Nephron (organoid): ENCODE results near the gene E2F6.

Source experiments
- H3K27ac Mint-ChIP-seq, 3 experiments: 2 replicates each; pipeline ENCODE4 v1.8.0; 2020; ENCODE audit warnings: mixed read lengths in 3 of 3, mild to moderate bottlenecking in 2 of 3, moderate library complexity in 1 of 3
- H3K27me3 Mint-ChIP-seq: 2 replicates; pipeline ENCODE4 v1.8.0; 2021; ENCODE audit warnings: low read depth, mild to moderate bottlenecking, moderate library complexity, mixed read lengths
- H3K36me3 Mint-ChIP-seq: 2 replicates; pipeline ENCODE4 v1.8.0; 2020; ENCODE audit warnings: low read depth, mixed read lengths
- H3K4me1 Mint-ChIP-seq: 2 replicates; pipeline ENCODE4 v1.8.0; 2020; ENCODE audit warnings: mixed read lengths
- H3K4me3 Mint-ChIP-seq, 3 experiments: 2 replicates each; pipeline ENCODE4 v1.8.0; 2020; ENCODE audit warnings: mild to moderate bottlenecking in 3 of 3, mixed read lengths in 3 of 3, moderate library complexity in 2 of 3
- H3K9me3 Mint-ChIP-seq: 2 replicates; pipeline ENCODE4 v1.8.0; 2020; ENCODE audit warnings: mixed read lengths
- TF ChIP-seq, protein P1 (sequence below), 3 experiments: fragments of 200-600 bp; sonication (generic); IDR thresholded peaks; one replicate each; pipeline ENCODE4 v1.5.0; 2021; ENCODE audit warnings: antibody characterized with exemption in 3 of 3; ENCODE audit not compliant: unreplicated experiment in 3 of 3

Gene E2F6

DNA sequence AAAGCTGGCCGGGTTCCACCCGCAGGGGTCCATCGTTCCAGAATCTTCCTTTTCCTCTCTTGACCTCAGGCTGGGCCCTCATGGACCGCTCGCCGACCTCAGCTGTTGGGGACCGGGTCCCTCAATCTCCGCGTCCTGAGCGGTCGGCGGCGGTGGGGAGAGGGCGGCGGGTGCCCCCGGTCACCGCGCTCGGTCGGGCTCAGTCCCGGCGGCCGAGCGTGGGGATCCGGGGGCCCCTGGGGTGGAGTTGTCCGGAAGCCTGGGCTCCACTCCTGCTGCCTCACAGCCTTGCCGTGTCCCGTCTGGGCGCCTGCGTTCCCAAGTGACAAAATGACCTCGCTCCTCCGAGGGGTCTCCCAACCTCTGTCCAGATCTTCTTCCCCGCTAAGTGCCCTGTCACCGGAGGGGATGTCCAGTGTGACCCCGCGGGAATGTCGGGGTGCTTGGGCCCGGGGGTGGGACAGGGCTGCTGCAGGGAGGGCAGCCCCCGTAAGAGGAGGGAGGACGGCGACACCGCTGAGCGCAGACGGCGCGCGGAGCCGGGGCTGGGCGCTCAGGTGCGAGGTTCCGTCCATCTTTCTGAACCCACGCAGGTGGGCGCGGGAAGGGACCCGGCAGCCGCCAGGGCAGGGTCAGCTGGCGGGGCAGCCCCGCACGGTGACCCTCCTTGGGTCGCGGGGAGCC lies 16.0 kb upstream of the E2F6 start:
- Mint-ChIP-seq H3K4me1 (peaks cover 38% of the 10 kb centered on the region), H3K27ac (peak overlapping the region in 2 of 3 experiments; percentile 81 to 92), H3K9me3 (no peaks in the 10 kb centered on the region), H3K36me3 (peaks cover 4% of the 10 kb centered on the region), H3K27me3 (peaks cover 12% of the 10 kb centered on the region), H3K4me3 (peak overlapping the region; percentile 72 to 88 (median 86))
- TF ChIP-seq, protein P1, sequence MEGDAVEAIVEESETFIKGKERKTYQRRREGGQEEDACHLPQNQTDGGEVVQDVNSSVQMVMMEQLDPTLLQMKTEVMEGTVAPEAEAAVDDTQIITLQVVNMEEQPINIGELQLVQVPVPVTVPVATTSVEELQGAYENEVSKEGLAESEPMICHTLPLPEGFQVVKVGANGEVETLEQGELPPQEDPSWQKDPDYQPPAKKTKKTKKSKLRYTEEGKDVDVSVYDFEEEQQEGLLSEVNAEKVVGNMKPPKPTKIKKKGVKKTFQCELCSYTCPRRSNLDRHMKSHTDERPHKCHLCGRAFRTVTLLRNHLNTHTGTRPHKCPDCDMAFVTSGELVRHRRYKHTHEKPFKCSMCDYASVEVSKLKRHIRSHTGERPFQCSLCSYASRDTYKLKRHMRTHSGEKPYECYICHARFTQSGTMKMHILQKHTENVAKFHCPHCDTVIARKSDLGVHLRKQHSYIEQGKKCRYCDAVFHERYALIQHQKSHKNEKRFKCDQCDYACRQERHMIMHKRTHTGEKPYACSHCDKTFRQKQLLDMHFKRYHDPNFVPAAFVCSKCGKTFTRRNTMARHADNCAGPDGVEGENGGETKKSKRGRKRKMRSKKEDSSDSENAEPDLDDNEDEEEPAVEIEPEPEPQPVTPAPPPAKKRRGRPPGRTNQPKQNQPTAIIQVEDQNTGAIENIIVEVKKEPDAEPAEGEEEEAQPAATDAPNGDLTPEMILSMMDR (IDR thresholded peaks at IDR 0.05; ENCODE audit: unreplicated experiment in 3 of 3) = no peak

DNA sequence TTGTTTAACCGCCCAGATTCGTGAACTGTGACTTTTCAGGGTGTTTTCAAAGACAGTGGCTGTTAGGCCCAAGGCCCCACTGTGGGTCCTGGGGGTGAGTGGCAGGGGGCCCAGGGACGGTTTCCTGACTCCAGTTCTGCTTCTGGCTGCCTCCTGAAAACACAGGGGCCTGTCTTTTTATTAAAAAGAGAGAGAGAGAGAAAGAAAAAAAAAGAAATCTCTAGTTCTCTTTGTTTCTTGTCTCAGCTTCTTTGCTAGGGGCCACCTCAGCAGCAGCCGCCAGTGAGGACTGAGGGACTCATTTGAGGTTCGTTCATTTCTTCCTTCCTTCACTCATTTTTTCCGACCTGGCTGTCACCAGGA lies 15.4 kb upstream of the E2F6 start:
- peak overlapping the region; percentile 73 to 92 (median 81) for H3K27ac Mint-ChIP-seq
- H3K4me3 Mint-ChIP-seq = peak overlapping the region; percentile 72 to 88 (median 86)
- TF ChIP-seq, protein P1 (IDR thresholded peaks at IDR 0.05; ENCODE audit: unreplicated experiment in 3 of 3) = no peak
- peaks cover 4% of the 10 kb centered on the region for H3K36me3 Mint-ChIP-seq
- peaks cover 38% of the 10 kb centered on the region for H3K4me1 Mint-ChIP-seq
- H3K9me3 Mint-ChIP-seq = no peaks in the 10 kb centered on the region
- H3K27me3 Mint-ChIP-seq = peaks cover 12% of the 10 kb centered on the region

DNA sequence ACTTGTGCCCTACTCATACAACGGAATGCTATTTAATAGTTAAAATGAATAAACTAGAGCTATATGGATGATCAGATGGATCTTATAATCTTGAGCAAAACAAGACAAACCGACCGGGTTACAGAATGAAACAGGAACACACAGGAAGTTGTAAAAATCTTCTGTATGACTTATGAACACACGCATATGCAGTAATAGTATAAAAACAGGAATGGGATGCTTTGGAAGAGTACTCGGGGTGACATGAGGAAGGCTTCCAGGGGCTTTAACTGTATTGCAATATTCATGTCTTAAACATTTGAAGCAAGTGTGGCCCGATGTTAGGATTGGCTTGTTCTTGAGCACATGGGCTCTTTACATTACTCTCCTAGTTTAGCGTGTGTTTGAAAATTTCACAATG lies 14.9 kb upstream of the E2F6 start:
- Mint-ChIP-seq H3K9me3 (no peaks in the 10 kb centered on the region), H3K4me3 (peak overlapping the region; percentile 72 to 88 (median 86)), H3K4me1 (peaks cover 38% of the 10 kb centered on the region), H3K27ac (peak overlapping the region; percentile 73 to 92 (median 81)), H3K36me3 (peaks cover 4% of the 10 kb centered on the region), H3K27me3 (peaks cover 12% of the 10 kb centered on the region)
- TF ChIP-seq, protein P1 (IDR thresholded peaks at IDR 0.05; ENCODE audit: unreplicated experiment in 3 of 3) = no peak

DNA sequence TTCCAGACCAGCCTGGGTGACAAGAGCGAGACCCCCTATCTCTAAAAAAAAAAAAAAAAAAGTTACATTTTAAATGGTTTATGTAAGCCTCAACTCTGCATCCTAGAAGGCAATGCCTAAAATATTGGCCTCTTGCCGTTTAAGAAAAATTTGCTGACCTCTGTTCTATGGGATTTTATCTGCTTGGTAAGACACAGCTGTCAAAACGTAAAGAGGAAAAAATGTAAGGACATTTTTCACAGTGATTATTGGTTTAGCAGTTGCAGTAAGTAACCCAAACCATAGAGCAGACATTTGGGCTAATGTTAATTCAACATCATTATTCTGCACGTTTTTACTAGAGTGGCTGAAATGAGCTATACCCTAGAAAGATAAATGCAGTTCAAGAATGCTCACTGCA lies 14.4 kb upstream of the E2F6 start:
- Mint-ChIP-seq H3K4me1 (peaks cover 38% of the 10 kb centered on the region), H3K27me3 (peaks cover 12% of the 10 kb centered on the region), H3K27ac (peak overlapping the region; percentile 73 to 92 (median 81)), H3K4me3 (peak overlapping the region; percentile 72 to 88 (median 86)), H3K36me3 (no peaks in the 10 kb centered on the region), H3K9me3 (no peaks in the 10 kb centered on the region)
- TF ChIP-seq, protein P1 (IDR thresholded peaks at IDR 0.05; ENCODE audit: unreplicated experiment in 3 of 3) = no peak

DNA sequence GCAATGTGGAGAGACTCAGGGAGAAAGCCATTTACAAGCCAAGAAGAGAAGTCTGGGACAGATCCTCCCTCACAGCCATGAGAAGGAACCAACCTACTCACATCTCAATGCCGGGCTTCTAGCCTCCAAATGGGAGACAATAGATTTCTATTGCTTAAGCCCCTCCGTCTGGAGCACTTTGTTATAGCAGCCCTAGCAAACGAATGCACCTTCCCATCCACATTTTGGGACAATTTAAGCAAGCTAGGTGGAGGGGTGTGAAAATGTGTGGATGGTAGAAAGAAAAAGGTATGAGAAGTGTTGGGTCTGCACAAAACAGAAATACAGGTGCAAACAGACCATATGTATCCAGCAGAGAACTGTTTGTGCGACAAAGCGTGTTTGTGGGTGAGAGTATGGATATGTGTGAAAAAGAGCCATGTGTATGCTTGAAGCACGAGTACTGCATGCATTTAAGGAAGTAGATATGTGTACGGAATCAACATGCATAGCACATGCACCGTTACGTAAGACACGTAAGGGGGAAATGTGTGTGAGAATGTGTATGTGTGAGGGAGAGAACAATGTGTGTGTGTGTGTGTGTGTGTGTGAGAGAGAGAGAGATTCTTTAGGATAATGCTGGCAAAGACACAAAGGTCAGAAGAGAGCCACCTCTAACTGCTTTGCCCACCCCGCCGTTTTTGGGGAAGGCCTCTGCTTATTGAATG lies 13.1 kb upstream of the E2F6 start:
- Mint-ChIP-seq H3K27me3 (peaks cover 12% of the 10 kb centered on the region), H3K4me3 (peak overlapping the region in 2 of 3 experiments; percentile 29 to 34), H3K9me3 (no peaks in the 10 kb centered on the region), H3K4me1 (peaks cover 39% of the 10 kb centered on the region), H3K27ac (no peak overlapping the region), H3K36me3 (no peaks in the 10 kb centered on the region)
- TF ChIP-seq, protein P1 (IDR thresholded peaks at IDR 0.05; ENCODE audit: unreplicated experiment in 3 of 3) = no peak
